ENCODE measurements around the gene CCDC87.

Gene CCDC87

DNA sequence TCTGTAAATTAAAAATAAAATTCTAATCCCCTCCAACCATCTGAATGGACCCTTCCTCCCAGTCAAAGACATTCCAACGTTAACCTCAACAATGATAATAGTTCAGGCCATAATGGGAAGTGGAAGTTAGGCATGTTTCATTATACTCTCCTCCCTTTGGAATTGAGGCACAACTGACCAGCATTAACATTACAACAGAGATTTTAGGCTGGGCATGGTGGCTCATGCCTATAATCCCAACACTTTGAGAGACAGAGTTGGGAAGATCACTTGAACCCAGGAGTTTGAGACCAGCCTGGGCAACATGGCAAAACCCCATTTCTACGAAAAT lies 22.0 kb downstream of the CCDC87 start:
- no peak for DNase-seq

DNA sequence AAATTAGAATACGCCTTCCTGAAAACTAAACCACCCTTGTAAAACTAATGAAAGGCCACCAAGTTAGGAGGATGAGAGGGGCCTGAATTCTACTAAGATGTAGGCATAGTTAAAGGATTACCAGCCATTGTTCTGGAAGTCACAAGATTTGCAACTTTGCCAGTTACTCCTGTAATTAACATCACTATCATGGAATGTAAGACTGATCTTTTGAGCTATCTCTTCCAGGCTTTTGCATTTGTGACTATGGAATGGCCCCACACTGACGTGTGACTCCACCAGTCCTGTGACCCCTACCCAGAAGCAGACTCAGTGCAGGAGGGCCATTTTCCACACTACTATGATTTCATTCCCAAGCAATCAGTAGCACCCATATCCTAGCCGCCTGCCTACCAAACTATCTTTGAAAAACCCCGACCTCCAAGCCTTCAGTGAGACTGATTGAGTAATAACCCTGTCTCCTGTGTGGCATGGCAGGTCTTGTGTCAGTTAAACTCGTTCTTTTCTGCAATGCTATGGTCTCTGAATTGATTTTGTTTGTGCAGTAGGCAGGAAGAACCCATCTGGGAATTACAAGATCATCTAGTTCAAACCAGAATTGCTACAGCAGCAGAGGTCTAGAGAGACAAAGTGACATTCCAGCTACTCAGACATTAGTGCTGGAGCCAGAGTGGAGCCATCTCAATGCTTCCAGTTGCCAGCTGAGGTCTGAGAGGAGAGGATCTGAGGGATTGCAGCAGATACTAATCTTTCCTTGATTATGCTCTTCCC lies 22.6 kb downstream of the CCDC87 start:
- no peak for DNase-seq

DNA sequence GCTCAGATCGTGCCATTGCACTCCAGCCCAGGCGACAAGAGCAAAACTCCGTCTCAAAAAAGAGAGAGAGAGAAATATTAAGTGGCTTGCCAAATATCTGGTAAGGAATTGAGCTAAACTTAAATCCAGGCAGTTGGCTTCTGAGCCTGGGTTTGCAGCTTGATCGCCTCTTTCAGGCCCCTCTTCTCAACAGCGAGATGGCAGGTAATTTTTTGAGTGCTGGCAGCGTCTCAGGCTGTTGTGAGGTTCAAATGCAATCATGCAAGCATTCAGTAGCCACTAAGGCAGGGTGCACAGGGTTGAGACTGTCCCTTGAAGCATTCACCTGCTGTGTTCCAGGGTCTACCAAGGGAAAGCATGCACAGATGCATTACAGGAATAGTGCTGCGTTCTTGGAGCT lies 23.8 kb downstream of the CCDC87 start:
- DNase-seq, result no peak

DNA sequence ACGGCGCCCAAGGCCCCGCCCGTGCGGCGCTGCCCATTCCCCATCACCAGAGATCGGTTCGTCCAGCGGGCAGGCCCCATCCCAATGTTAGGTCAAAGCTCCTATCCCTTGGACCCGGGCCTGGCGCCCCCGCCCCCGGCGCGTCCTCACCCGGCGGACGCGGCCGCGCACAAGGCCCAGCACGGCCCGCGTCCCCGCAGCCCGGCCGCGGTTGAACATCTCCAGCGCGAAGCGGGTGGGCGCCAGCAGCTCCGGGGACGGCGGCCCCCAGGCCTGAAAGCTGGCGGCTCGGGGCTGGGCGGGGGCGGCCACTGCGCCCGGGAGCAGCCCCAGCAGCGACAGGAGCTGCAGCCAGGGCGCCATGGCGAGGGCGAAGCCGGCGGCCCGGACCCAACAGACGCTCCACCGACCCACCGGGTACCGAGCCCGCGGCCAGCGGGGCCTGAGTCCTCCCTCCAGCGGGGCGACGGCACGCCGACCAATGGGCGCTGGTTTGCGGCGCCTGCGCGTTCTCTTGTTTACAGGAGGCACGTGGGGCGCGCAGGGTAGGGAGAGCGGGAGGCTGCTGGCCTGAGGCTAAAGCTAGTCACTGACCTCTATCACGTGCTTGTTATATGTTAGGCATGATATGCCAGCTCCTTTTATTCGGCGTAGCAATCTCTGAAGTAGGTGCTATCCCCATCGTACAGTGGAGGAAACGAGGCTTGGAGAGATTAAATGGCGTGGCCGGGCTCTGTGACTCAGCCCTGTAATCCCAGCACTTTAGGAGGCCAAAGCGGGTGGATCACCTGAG lies 24.5 kb downstream of the CCDC87 start, which contains the start of gene CTSF:
CTSF (minus strand) TSS at position 483 of the 793 bp plus-strand sequence; CDS start at position 363, 120 bp downstream.
- DNase-seq, result peak in 1 of 2 experiments; percentile 69

DNA sequence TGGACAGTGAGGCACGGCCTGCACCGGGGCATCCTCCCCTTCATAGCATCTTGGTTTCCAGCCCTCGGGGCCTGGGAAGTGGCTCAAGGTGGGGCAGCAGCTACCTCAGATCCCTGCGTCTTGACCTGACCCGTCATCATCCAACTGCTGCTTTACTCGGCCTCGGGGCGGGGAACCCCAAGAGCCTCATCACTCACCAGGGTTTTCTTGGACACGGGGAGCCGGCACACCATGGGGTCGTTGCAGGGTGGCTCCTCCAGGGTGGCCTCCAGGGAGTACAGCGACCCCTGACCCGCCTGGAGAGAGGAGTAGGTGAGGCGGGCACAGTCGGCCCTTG lies 25.1 kb downstream of the CCDC87 start:
- no peak for DNase-seq

DNA sequence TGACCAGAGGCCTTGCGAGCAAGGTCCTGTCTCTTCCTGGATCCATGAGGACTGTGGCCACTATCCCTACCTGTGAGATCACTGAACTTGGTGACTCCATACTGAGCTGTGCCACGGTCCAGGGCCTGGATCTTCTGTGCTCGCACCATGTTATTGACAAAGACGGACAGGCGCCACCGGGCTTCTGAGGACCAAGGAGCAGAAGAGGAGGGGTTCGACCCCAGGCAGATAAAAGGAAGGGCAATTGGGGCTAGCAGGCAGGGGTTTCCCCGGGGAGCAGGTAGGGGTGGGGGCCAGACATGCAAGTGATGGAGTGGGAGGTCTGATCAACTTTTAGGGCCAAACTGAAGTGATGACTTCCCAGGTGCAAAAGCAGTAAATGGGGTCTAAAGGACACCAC lies 26.6 kb downstream of the CCDC87 start:
- DNase-seq, result no peak

DNA sequence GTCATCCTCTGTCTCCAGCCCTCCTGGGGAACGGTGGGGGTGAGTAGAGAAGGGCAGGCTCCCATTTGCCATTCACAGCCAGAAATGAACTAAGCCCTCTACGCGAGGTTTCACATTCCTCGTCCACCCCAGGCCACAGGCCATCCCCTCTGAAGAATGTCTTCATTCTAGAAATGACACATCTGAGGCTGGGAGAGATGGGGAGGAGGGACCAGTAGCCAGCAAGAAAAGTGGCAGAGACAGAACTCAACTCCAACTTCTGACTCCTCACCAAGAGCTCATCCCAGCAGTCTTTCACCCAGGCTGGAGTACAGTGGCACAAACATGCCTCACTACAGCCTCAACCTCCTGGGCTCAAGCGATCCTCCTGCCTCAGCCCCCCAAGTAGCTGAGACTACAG lies 27.9 kb downstream of the CCDC87 start:
- no peak for DNase-seq

DNA sequence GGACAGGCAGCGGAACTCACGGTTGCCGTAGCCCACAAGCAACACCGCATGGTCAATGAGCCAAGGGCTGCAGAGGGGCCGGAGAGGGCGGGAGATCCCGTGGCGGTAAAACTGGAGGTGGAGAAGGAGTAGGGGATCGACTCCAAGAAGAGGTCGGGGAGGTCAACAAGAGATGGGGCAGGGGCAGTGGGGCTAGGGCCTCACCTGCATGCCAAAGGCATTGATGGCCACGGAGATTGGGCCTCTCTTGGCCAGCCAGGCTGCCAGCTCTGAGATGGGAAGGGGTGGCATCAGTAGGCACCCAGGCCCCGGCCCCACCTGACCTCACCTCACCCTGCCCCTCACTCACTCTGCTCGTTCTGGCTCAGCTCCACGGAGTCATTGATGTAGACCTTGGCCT lies 28.3 kb downstream of the CCDC87 start:
- DNase-seq, result no peak

DNA sequence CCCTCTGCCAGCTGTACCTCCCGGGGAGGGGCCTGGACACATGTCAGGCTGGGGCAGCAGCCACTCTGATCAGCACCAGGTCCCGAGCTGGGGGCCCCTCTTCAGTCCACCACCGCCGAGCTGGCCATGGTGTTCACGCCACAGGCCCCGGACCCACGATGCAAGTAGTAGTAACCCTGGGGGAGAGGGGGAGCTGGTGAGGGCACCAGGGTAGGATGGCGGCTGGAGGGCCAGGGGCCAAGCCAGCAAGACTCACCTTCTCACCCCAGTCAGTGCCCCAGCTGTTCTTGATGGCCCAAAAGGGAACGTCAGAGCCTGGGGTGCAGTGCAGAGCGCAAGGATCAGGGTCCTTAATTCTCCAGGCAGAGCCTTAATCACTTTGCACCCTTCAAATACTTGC lies 29.0 kb downstream of the CCDC87 start:
- DNase-seq, result no peak

DNA sequence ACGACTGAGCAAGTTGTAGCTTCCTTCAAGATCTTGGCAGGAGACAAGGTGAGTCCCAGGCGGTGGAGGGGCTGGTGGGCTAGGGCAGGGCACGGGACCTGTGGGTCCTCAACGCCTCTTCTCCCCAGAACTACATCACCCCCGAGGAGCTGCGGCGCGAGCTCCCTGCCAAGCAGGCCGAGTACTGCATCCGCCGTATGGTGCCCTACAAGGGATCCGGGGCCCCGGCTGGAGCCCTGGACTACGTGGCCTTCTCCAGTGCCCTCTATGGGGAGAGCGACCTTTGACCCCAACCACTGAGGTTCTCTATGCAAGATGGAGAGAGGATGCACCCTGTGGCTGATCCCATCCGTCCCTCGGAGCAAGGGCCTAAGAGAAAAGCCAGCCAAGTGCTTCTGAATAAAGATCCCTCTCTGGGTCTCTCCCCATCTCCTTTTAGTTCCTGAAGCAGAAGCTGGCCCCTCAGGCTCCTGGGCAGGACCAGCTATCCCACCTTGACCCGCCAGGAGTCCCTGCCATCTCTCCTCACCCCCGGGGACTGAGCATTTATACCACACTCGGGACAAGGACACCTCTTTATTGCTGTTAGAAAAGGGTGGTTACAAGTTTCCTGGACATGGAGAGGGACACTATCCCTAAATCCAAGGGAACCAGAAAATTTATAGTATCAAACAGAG lies 29.8 kb downstream of the CCDC87 start:
- no peak for DNase-seq

DNA sequence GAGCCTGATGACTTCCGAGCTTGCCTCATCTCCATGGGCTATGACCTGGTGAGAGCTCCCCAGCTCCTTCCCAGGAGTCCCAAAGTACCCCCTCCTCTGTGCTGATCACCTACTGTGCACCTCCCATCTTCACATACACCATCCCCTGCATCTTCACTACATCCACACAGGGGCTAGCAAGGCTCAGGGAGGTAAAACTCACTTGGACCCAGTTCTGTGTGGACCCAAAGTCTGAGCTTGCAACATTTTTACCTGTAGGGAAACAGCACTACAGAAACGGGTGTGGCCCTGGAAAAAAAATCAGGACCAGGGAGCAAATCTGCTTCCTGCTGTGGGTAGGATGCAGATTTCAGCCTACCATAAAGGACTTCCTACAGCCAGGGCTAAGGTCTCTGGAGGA lies 30.6 kb downstream of the CCDC87 start:
- no peak for DNase-seq

DNA sequence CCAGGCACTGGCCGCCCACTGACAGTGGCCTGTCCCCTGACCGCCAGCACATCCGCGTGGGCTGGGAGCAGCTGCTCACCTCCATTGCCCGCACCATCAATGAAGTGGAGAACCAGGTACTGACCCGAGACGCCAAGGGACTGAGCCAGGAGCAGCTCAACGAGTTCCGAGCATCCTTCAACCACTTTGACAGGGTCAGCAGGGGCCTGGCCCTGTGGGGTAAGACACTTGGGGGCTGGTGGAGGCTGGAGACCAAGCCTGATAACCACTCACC lies 31.0 kb downstream of the CCDC87 start:
- DNase-seq, result no peak

DNA sequence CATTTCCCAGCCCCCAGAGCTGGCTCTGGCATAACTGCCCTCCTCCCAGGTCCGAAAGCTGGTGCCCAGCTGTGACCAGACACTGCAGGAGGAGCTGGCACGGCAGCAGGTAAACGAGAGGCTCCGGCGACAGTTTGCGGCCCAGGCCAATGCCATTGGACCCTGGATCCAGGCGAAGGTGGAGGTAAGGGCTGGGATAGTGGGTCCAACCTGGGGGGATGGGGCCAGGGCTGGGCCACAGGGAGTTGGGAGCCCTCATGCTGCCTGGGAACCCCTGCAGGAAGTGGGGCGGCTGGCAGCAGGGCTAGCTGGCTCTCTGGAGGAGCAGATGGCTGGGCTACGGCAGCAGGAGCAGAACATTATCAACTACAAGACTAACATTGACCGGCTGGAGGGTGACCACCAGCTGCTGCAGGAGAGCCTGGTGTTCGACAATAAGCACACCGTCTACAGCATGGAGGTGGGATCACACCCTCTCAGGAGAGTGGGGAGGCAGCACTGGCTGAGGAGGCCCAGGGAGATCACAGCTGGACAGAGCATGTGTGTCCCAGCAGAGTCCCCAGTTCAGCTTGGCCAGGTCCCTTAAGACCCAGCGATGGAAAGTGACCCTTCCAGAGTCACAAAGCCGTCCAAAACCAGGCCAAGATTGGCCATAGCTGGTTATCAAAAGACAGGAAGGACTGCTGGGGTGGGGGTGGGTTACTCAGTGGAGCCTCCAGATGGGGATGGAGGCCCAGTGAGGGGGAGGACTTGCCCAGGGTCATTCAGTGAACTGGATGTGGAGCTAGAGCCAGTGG lies 31.5 kb downstream of the CCDC87 start:
- no peak for DNase-seq

DNA sequence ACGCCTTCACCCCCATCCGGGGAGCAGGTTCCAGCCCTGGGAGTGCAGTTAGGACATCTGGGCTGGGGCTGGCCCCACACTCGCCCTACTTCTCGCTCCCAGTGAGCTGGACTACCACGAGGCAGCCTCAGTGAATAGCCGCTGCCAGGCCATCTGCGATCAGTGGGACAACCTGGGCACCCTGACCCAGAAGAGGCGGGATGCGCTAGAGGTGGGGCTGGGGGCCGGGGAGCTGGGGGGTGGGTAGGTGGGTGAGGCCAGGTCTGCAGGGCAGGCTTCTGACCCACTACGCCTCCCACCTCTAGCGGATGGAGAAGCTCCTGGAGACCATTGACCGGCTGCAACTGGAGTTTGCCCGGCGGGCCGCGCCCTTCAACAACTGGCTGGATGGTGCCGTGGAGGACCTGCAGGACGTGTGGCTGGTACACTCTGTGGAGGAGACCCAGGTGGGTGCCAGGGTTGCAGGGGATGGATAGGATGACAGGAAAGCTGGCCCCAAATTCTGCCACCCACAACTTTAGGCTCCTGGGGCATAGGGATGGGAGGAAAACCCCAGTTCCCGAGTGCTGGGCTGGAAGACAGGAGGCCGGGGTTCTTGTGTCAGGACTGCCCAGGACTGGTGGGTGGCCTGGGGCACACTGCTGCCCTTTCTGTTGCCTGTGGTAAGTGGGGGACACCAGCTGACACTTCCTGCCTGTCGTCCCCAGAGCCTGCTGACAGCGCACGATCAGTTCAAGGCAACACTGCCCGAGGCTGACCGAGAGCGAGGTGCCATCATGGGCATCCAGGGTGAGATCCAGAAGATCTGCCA lies 32.8 kb downstream of the CCDC87 start:
- no peak for DNase-seq

DNA sequence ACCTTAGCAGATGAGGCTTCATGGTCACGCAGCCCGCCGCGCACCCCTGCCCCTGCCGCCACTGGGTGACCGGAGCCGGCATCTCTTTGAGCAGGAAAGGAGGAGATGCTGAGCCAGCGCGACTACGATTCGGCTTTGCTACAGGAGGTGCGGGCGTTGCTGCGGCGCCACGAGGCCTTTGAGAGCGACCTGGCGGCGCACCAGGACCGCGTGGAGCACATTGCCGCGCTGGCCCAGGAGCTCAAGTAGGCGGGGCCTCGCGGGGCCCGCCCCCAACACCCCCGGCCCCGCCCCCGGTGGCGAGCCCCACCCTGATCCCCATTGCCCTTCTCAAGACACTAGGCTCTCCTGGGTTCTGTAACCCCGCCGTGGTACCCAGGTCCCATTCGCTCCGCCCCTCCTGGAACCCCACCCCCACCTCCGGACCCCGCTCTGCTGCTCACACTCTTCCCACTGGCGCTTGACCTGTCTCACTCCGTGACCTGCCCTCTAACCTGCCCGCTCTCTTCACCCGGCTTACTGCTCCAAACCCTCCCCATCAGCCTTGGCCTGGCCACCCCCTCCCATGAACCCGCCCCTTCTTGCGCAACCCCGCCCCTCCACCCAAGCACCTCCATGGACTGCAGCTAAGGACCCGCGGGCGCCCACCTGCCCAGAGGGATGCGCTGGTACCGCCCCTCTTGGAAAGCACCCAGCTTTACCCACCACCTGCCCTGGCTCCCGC lies 33.6 kb downstream of the CCDC87 start:
- DNase-seq, result no peak

DNA sequence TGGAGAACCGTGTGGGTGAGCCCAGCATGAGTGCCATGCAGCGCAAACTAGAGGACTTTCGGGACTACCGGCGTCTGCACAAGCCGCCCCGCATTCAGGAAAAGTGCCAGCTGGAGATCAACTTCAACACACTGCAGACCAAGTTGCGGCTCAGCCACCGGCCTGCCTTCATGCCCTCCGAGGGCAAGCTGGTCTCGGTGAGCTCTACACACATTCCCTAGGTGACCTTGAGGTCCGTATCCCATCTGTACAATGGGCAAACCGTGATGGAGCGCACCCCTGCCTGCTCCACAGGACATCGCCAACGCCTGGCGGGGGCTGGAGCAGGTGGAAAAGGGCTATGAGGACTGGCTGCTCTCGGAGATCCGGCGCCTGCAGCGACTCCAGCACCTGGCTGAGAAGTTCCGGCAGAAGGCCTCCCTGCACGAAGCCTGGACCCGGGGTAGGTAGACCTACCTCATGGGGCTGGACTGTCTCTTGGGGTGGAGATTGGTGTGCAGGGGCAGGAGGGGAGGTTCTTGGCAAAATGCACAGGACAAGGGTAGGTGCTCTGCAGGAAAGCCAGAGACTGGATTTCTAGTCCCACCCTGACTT lies 35.0 kb downstream of the CCDC87 start:
- DNase-seq, result no peak

DNA sequence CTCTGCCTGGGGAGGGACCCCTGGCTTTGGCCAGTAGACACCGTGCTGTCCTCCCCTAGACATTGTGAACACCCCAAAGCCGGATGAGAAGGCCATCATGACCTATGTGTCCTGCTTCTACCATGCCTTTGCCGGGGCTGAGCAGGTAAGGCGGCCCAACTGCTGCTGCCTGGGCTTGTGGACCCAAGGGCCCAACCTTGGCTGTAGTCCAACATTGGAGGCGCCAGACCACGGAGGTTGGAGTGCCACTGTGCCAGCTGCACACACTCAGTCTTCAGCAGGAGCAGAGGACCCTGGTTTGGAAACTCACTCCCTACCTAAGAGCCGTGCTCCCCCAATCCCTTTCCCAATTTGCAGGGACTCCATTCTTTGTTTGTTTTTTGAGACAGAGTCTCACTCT lies 36.8 kb downstream of the CCDC87 start:
- no peak for DNase-seq

DNA sequence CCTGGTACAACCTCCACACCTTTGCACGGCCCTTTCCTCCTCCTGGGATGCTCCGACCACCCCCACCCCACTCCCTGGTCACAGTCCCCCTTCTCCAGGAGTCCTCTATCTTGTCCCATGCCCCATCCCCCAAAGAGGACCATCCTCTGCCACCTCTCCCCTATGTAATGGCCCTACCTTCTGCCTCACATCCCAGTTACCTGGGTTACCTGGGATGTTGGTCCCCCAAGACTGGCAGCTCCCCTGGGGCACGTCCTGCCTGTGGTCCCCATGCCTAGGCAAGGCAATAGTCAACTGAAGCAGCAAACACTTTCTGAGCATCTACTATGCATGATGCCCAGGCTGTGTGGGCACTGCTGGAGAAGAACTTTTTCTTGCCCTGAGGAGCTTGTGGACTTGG lies 37.4 kb downstream of the CCDC87 start:
- no peak for DNase-seq

DNA sequence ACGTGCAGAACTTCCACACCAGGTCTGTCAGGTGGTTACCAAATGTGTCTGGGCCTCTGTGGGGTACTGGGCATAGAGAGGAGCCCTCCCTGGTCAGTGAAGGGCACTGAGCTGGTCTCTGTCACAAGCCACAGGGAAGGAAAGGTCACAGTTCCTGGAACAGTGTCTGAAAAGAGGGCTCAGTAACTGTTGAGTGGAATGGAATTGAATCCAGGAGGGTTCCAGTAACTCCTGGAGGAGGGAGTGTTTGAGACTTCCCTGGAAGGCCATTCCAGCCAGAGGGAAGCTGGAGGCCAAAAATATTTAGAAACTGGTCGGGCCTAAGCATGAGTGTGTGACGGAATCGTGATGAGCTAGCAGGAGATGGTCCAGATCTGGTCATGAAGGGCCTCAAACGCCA lies 38.3 kb downstream of the CCDC87 start:
- no peak for DNase-seq

DNA sequence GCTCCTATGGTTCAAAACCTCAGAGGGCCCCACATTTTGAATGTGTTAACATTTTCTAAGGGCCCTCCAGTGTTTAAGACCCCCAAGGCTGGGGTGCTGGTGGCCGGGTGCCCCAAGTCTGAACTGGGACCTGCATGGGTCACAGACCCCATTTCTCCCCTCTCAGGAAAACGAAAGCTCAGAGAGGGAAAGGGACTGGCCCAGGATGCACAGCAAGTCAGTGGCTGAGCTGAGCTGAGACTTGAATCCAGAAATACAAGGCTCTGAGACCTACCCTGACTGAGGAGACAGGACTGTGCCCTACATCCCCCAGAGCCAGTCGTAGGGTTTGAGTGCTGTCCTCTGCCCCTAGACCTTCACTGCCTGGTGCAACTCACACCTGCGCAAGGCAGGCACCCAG lies 42.0 kb downstream of the CCDC87 start:
- no peak for DNase-seq

DNA sequence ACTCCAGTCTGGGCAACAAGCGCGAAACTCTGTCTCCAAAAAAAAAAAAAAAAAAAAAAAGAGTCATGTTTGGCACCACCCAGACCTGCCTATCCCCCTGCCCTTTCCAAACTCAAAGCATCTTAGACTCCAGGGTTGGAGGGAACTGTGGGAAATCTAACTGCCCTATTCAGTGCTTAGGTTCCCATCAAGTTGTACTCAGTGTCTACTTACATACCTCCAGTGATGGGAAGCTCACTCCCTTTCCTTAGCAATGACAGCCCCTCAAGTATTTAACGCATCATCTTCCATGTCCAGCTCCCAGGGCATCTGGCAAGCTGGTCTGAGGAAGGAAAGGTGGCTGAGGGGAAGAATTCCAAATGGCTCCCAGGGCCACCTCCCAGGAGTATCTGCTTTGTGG lies 43.2 kb downstream of the CCDC87 start:
- DNase-seq, result no peak

Measured in cerebellar nuclear complex (tissue), 1 donor.